Measurements from ENCODE around the gene HSPB6.
"Not testable (repeated sequence)": the region's sequence is repeated elsewhere in the genome, so short reads cannot be mapped to it uniquely, and the experiment has no call there.

HSPB6 gene, protein sequence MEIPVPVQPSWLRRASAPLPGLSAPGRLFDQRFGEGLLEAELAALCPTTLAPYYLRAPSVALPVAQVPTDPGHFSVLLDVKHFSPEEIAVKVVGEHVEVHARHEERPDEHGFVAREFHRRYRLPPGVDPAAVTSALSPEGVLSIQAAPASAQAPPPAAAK

DNA sequence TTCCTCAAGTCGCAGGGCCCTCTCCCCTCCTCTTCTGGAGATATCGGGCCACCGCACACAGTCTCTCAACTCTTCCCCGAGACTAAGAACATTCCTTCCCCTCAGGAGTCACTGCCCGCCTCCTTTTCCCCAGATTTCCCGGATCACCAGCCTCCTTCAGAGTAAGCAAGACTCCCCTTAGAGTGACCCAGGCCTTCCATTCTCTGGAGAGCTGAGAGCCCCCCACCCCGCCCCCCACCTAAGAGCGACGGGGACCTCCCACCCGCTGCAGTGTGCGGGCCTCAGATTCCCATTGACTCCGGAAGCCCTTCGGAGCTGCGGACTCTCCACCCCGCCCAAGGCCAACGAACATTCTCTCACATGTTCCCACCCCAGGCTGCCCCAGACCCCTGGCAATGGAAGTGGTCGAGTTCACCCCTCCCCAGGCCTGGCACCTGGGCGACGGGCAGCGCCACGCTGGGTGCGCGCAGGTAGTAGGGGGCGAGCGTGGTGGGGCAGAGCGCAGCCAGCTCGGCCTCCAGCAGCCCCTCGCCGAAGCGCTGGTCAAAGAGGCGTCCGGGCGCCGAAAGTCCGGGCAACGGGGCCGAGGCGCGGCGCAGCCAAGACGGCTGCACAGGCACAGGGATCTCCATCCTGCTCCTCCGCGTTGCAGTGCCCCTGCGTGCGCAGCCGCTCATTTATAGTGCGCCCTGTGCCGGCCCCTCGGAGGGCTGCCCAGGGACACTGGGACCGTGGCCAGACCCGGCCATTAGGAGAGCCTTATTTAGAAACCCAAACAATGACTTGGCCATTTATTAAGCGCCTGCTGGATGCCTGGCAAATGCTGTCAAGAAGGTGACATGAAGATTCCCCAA, at the start of gene HSPB6:
Gene HSPB6 (minus strand): TSS at position 653 of the 854 bp plus-strand sequence. CDS start 21 bp downstream, at position 632.
- in situ Hi-C loops (cut with HindIII; ENCODE audit: low sequenced_read_pairs) = no loop called here
- TF ChIP-seq, protein P1, sequence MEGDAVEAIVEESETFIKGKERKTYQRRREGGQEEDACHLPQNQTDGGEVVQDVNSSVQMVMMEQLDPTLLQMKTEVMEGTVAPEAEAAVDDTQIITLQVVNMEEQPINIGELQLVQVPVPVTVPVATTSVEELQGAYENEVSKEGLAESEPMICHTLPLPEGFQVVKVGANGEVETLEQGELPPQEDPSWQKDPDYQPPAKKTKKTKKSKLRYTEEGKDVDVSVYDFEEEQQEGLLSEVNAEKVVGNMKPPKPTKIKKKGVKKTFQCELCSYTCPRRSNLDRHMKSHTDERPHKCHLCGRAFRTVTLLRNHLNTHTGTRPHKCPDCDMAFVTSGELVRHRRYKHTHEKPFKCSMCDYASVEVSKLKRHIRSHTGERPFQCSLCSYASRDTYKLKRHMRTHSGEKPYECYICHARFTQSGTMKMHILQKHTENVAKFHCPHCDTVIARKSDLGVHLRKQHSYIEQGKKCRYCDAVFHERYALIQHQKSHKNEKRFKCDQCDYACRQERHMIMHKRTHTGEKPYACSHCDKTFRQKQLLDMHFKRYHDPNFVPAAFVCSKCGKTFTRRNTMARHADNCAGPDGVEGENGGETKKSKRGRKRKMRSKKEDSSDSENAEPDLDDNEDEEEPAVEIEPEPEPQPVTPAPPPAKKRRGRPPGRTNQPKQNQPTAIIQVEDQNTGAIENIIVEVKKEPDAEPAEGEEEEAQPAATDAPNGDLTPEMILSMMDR (IDR thresholded peaks at IDR 0.05; ENCODE audit: low read depth, low read length) = no peak
- peak; percentile 92 for DNase-seq (ENCODE audit: low read depth, low spot score)
- H3K4me3 ChIP-seq (ENCODE audit: low read depth, low read length) = peak within 1 kb of the TSS; percentile 56

DNA sequence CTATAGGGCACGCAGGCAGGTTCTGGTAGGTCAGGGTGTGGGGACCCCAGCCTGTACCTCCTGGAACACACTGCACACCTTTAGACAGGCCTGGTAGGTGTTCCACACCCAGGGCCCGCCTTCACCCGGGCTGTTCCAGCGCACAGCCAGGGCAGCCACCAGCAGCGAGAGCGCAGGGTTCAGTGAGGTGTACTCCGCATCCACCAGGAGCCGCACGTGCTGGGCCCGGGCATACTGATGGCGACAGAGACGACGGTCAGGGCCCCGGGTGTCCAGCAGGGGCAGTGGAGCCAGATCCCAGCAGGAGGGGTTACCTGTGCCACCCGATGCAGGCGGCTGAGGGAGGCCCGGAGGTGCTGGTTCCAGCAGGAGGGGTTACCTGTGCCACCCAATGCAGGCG, 49.8 kb upstream of the HSPB6 start:
- TF ChIP-seq, protein P1 (IDR thresholded peaks at IDR 0.05; ENCODE audit: low read depth, low read length) = no peak
- in situ Hi-C loops (cut with HindIII; ENCODE audit: low sequenced_read_pairs) = no loop called here
- H3K4me3 ChIP-seq (ENCODE audit: low read depth, low read length) = no peak overlapping the region
- DNase-seq (ENCODE audit: low read depth, low spot score) = no peak

DNA sequence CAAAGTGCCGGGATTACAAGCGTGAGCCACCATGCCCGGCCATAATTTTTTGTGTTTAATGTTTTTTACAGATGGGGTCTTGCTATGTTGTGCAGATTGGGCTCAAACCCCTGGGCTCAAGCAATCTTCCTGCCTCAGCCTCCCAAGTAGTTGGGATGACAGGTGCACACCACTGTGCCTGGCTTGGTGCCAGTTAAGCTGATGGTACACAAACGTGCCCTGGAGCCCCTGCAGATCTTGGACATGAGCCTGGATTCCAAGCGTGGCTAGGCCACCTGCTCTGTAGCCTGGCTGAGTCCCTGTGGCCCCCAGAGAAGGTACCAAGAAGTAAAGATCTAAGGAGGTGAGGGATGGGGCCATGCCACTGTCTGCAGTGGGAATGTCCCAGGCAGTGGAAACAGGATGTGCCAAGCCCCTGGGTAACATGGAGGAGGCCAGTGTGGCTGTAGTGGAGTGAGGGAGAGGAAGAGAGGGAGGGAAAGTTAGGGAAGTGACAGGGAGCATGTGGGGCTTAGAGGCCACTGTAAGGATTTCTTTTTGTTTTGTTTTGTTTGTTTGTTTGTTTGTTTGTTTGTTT, 48.8 kb upstream of the HSPB6 start:
- no peak overlapping the region for H3K4me3 ChIP-seq (ENCODE audit: low read depth, low read length)
- in situ Hi-C loops (cut with HindIII; ENCODE audit: low sequenced_read_pairs) = no loop called here
- DNase-seq (ENCODE audit: low read depth, low spot score) = no peak
- TF ChIP-seq, protein P1 (IDR thresholded peaks at IDR 0.05; ENCODE audit: low read depth, low read length) = no peak

DNA sequence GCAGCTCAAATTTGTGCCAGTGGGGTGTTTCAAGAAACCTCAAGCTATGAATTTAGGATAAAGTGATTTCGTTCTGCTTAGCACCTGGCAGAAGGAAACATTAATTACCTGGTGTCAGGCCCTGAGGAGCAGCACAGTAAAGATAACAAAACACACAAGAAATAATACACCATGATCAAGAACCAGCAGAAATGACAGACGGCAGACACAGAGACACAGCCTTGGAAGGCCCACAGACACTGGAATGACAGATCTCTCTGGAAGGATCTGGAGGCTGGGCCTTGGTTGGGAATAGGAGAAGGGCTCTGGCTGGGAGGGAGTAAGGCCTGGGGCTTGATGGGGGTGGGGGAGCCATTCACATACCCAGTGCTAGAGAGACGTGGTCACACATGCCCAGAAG, 45.0 kb upstream of the HSPB6 start:
- TF ChIP-seq, protein P1 (IDR thresholded peaks at IDR 0.05; ENCODE audit: low read depth, low read length) = no peak
- H3K4me3 ChIP-seq (ENCODE audit: low read depth, low read length) = no peak overlapping the region
- no peak for DNase-seq (ENCODE audit: low read depth, low spot score)
- in situ Hi-C loops (cut with HindIII; ENCODE audit: low sequenced_read_pairs) = no loop called here

DNA sequence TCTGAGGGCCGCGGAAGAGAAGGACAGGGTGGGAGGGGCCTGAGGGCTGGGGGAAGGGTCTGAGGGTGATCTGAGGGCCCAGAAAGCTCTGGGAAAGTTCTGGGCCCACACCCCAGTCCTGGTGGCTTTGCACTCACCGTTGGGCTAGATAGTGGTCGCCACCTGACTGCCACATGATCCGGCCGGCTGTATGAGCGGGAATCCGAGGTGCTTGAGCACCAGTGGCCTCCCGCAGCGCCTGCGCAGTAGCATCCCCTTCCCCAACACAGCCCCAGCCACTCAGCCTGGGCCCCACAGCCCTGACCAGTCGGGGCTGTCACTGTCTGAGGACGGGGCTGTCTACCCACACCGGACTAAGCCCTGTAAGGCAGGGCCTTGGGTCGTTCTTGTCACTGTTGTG, 40.8 kb upstream of the HSPB6 start:
- no peak overlapping the region for H3K4me3 ChIP-seq (ENCODE audit: low read depth, low read length)
- DNase-seq (ENCODE audit: low read depth, low spot score) = no peak
- TF ChIP-seq, protein P1 (IDR thresholded peaks at IDR 0.05; ENCODE audit: low read depth, low read length) = no peak
- in situ Hi-C loops (cut with HindIII; ENCODE audit: low sequenced_read_pairs) = no loop called here

DNA sequence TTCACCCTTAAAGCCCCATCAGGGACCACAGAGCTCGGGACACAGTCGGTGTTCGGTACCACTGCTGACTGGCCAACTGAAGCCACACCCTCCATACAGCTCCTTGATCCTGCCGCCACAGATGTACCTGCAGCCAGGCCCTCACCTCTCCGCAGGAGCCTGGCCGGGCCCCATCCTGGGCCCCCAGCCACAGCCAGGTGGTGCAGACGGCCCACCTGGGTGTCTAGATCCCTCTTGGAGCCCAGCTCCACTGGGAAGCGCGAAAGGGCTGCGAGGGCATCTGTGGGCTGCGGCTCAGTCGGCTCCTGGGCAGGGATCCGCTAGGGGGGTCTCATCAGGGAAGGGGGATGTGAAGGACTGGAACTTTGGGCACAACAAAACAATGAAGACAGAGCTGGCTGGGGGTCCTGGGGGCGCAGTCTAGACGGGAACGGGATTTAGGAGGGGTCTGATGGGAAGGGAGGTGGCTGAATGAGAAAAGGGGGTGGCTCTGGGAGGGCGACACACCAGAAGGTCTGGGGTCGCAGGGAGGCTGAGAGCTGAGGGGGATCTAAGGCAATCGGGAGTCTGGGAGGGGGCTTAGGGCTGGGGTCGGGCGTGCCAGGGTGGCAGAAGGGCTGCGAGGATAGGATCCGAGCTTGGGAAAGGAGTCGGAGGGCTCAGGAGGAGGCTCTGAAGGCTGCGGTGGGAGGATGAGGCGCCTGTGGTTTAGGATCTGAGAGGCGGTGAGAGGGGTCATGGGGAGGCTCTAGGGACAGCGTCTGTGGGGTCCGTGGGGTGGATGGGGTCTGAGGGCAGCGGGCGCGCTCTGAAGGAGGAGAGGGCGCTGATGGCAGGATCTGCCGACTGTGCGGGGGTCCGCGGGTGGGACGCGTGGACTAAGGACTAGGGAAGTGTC, 40.1 kb upstream of the HSPB6 start:
- in situ Hi-C loops (cut with HindIII; ENCODE audit: low sequenced_read_pairs) = no loop called here

DNA sequence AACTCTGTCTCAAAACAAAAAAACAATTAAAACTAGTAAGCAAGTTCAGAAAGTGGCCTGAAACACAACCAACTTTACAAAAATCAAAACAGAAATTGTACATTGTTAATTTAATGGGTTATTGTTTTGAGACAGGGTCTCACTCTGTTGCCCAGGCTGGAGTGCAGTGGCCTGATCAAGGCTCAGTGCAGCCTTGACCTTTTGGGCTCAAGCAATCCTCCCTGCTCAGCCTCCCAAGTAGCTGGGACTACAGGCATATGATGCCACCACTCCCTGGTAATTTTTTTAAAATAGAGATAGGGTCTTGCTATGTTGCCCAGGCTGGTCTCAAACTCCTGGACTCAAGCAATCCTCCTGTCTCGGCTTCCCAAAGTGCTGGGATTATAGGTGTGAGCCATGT, 38.7 kb upstream of the HSPB6 start:
- H3K4me3 ChIP-seq (ENCODE audit: low read depth, low read length); in situ Hi-C loops (cut with HindIII; ENCODE audit: low sequenced_read_pairs); DNase-seq (ENCODE audit: low read depth, low spot score): not testable (repeated sequence)

More for the DNA sequence above, 40.1 kb upstream of the HSPB6 start:
- no peak for DNase-seq (ENCODE audit: low read depth, low spot score)
- no peak overlapping the region for H3K4me3 ChIP-seq (ENCODE audit: low read depth, low read length)
- TF ChIP-seq, protein P1 (IDR thresholded peaks at IDR 0.05; ENCODE audit: low read depth, low read length) = no peak

Data from astrocyte of the spinal cord (primary cell).